Natural killer cell treated with Interleukin-12 subunit alpha and Interleukin-12 subunit beta and Interleukin-15 and Interleukin-18, amount 100 ng/mL, for 72 hours (primary cell): ENCODE results near the gene CLPTM1L. TPM values are rescaled to one million over a fixed set of nuclear protein-coding genes. Genes with fewer than 3 reads are reported as not detected.

Source experiments
- ATAC-seq, 2 donors: fragments of 150-1000 bp; cut with Tn5 transposase in 1 of 2; sonication (Bioruptor Pico), chemical (Tn5 transposase) in 1 of 2; 2 replicates each; pipeline ENCODE4 v1.10.0; 2021
- DNase-seq: peaks from one replicate; pipeline ENCODE4 v3.0.0; 2022; ENCODE audit warnings: low spot score
- H3K27ac Mint-ChIP-seq, 2 donors: 1 replicate in 1 of 2; 2 replicates in 1 of 2; pipeline ENCODE4 v1.8.0; 2022; ENCODE audit warnings: mixed read lengths in 2 of 2, mild to moderate bottlenecking in 1 of 2, moderate library complexity in 1 of 2
- H3K27me3 Mint-ChIP-seq, 2 donors: 1 replicate in 1 of 2; 2 replicates in 1 of 2; pipeline ENCODE4 v1.8.0; 2022; ENCODE audit warnings: mixed read lengths in 2 of 2
- H3K36me3 Mint-ChIP-seq: one replicate; pipeline ENCODE4 v1.8.0; 2022; ENCODE audit warnings: mixed read lengths
- H3K4me1 Mint-ChIP-seq, 2 donors: 1 replicate in 1 of 2; 2 replicates in 1 of 2; pipeline ENCODE4 v1.8.0; 2022; ENCODE audit warnings: low read depth in 2 of 2, mixed read lengths in 2 of 2, mild to moderate bottlenecking in 1 of 2
- H3K4me3 Mint-ChIP-seq: one replicate; pipeline ENCODE4 v1.8.0; 2022; ENCODE audit warnings: mixed read lengths
- H3K9me3 Mint-ChIP-seq: 2 replicates; pipeline ENCODE4 v1.8.0; 2022; ENCODE audit warnings: mixed read lengths
- total RNA-seq, 2 donors: library from RNA; stranded (reverse); gene quantifications; one replicate each; pipeline ENCODE4 v1.2.3, GENCODE V29; 2022

CLPTM1L gene
- total RNA-seq, 2 donors from 2014 or later, result 112 to 178 TPM

DNA sequence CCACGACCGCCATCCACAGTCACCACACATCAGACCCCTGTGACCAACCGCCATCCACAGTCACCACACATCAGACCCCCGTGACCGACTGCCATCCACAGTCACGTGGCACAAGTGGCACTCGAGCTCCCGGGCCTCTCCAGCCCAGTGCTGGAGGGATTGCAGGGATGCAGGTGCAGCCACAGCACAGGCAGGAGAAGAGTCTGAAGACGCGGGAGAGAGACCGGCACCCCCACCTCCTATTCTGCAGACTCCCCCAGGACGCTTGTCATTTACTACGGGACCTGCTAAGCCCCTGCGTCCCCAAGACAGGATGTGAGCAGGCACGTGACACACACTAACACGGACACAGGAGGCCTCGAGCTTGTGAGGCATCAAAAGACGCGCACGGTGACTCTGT, 71.2 kb downstream of the CLPTM1L start:
- no peak overlapping the region for H3K27ac Mint-ChIP-seq
- no peak for DNase-seq
- peaks cover 0 to 14% of the 10 kb centered on the region in 2 donors for H3K4me1 Mint-ChIP-seq

DNA sequence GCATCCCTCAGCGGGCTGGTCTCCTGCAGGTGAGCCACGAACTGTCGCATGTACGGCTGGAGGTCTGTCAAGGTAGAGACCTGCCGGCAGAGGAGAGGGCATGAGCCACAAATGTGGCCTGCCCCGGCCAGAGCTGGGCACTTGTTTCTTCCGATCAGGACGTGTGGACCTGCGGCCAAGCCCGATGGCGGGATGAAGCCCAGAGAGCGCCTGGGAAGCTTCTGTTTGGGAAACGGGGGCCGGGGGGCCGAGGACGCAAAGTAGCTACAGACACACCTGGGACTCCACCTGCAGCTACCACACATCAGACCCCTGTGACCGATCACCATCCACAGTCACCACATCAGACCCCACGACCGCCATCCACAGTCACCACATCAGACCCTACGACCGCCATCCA, 72.7 kb downstream of the CLPTM1L start:
- H3K4me3 Mint-ChIP-seq, result no peak overlapping the region
- H3K4me1 Mint-ChIP-seq, result peaks cover 0 to 9% of the 10 kb centered on the region in 2 donors
- ATAC-seq (no peak), DNase-seq (no peak)
- H3K27me3 Mint-ChIP-seq, result no peaks in the 10 kb centered on the region
- no peaks in the 10 kb centered on the region for H3K9me3 Mint-ChIP-seq
- H3K27ac Mint-ChIP-seq, result no peak overlapping the region
- no peaks in the 10 kb centered on the region for H3K36me3 Mint-ChIP-seq

More for the DNA sequence above, 71.2 kb downstream of the CLPTM1L start:
- no peaks in the 10 kb centered on the region for H3K36me3 Mint-ChIP-seq
- no peaks in the 10 kb centered on the region for H3K27me3 Mint-ChIP-seq
- ATAC-seq, result no peak
- H3K4me3 Mint-ChIP-seq, result no peak overlapping the region
- no peaks in the 10 kb centered on the region for H3K9me3 Mint-ChIP-seq

DNA sequence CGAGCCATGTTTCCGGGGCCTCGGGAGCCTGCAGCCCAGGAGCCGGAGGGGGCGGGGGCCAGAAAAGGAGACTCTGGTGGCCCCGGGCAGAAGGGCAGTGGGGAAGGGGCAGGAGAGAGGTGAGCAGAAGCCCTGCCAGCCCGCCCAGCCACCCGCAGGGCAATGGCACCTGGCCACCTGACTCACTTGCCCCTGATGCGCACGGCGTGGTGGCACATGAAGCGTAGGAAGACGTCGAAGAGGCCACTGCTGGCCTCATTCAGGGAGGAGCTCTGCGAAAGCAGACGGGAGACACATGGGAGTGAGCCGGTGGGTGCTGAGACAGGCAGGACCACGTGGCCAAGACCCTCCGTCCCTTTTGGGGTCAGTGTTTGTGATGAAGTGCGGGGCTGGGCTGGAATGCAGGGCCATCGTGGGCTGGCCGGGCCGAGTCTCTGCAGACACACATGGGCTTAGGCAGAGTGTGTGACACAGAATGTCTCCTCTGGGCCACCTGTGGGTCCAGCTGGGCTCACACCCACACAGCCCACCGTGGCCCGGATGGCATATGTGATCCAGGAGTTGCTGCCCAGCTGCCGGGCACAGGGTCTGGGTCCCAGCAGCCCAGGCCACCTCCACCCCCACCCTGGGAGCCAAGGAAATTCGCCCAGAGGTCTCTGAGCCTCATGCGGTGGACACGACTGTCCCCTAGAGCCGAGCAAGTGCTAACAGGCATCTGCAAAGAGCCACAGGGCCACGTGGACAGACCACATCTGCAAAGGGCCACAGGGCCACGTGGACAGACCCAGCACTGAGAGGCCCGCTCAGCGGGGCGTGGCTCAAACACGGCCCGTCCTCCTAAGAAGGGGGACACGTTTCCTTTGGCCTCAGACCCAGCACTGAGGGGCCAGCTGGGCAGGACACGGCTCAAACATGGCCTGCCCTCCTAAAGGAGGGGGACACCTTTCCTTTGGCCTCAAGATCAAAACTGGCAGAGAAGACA, 73.7 kb downstream of the CLPTM1L start:
- Mint-ChIP-seq H3K27ac (no peak overlapping the region), H3K36me3 (no peaks in the 10 kb centered on the region), H3K27me3 (no peaks in the 10 kb centered on the region), H3K4me1 (peaks cover 0 to 3% of the 10 kb centered on the region in 2 donors), H3K4me3 (no peak overlapping the region), H3K9me3 (no peaks in the 10 kb centered on the region)
- DNase-seq (no peak), ATAC-seq (peak in 1 of 2 donors; percentile 22)

DNA sequence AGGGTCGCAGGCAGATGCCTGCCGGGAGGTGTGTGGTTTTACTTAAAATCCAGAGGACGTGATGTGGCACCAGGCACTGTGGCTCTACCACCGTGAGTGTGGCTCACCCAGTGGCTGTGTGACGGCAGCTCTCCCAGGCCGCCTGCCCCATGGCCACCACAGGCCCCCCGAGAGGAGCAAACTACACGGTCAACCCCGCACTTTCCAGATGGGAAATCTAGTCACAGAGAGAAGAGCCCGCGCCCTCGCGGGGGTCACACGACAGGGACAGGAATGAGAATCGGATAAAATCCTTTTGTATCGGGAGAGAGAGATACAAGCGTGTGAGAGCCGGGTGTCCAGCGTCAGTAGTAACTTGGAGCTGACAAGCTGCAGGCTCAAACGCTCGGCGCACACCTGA, 74.5 kb downstream of the CLPTM1L start:
- Mint-ChIP-seq H3K27me3 (no peaks in the 10 kb centered on the region), H3K9me3 (no peaks in the 10 kb centered on the region), H3K4me1 (no peaks in the 10 kb centered on the region), H3K4me3 (no peak overlapping the region), H3K36me3 (no peaks in the 10 kb centered on the region), H3K27ac (no peak overlapping the region)
- DNase-seq, result no peak
- no peak for ATAC-seq

DNA sequence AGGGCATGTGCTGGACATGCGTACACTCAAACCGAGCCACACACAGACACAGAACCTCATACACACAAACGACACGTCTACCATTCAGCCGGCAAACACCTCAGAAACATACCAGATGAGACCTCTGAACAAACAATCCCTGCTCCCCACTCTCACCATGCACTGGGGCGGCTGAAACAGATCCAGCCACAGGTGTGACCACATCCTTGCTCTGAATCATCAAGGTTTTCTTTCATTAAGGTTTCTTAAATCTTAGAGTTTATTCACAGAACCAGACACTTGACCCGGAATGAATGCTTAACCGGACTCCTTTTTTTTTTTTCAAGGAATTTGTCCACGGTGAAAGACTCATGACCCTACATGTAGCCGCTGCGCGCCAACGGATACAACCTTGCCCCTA, 76.2 kb downstream of the CLPTM1L start:
- Mint-ChIP-seq H3K27ac (no peak overlapping the region), H3K36me3 (no peaks in the 10 kb centered on the region), H3K4me3 (no peak overlapping the region), H3K4me1 (no peaks in the 10 kb centered on the region), H3K27me3 (no peaks in the 10 kb centered on the region), H3K9me3 (no peaks in the 10 kb centered on the region)
- DNase-seq (no peak), ATAC-seq (no peak)

DNA sequence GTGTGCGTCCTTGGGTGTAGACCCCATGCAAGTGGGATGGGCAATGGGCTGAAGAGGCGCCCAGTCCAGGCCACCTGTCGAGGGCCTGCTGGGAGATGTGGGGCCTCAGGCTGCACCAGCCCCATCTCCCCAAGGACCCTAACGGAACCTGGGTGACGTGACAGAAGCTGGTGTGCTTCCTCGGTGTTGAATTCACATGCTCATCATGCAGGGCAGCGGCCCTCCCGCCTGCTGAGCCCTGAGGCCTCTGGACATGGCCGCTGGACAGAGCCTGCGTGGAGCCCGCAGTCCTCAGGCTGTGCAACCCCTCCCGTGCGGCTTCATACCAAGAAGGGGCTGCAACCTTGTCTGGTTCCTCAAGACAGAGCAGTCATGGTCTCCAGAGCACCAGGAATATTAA, 76.8 kb downstream of the CLPTM1L start:
- DNase-seq (no peak), ATAC-seq (no peak)
- Mint-ChIP-seq H3K36me3 (no peaks in the 10 kb centered on the region), H3K9me3 (no peaks in the 10 kb centered on the region), H3K4me3 (no peak overlapping the region), H3K27me3 (no peaks in the 10 kb centered on the region), H3K27ac (no peak overlapping the region), H3K4me1 (no peaks in the 10 kb centered on the region)

Other genes starting within 250 kb of the CLPTM1L start
- 10 to 100 TPM; 13.5 to 21.9 TPM for gene SLC12A7, start 233.0 kb downstream of the CLPTM1L start, total RNA-seq
- gene SLC6A19, start 143.5 kb downstream of the CLPTM1L start, total RNA-seq, result not detected
- not detected for gene SLC6A18, start 119.7 kb downstream of the CLPTM1L start, total RNA-seq
- 1 to 10 TPM in 1 of 2 donors, not detected in 1; 1.3 TPM for gene TERT, start 50.0 kb downstream of the CLPTM1L start, total RNA-seq
- gene SLC6A3, start 100.3 kb upstream of the CLPTM1L start, total RNA-seq, result not detected
- gene LPCAT1, start 178.9 kb upstream of the CLPTM1L start, total RNA-seq, result 100 to 1,000 TPM in 1 of 2 donors, 10 to 100 TPM in 1; 90.0 to 179 TPM